IPS-18a (cell line): ENCODE measurements around the gene CCSER2.
"Not testable (repeated sequence)": the region's sequence is repeated elsewhere in the genome, so short reads cannot be mapped to it uniquely, and the experiment has no call there.

Source experiments
- H3K27ac ChIP-seq: one replicate; pipeline ENCODE4 v1.5.1; 2013; ENCODE audit warnings: low read length
- H3K27me3 ChIP-seq: one replicate; pipeline ENCODE4 v1.6.1; 2013; ENCODE audit warnings: mild to moderate bottlenecking, low read length; ENCODE audit not compliant: control insufficient read depth, insufficient read depth
- H3K36me3 ChIP-seq: one replicate; pipeline ENCODE4 v1.6.1; 2013; ENCODE audit warnings: low read depth, low read length; ENCODE audit not compliant: control insufficient read depth
- H3K4me1 ChIP-seq: one replicate; pipeline ENCODE4 v1.6.1; 2013; ENCODE audit warnings: low read depth, low read length; ENCODE audit not compliant: control insufficient read depth
- H3K4me3 ChIP-seq: one replicate; pipeline ENCODE4 v1.5.1; 2013; ENCODE audit warnings: low read length
- H3K9ac ChIP-seq: one replicate; pipeline ENCODE4 v1.6.1; 2013; ENCODE audit warnings: mild to moderate bottlenecking, low read length, moderate library complexity
- H3K9me3 ChIP-seq: one replicate; pipeline ENCODE4 v1.6.1; 2013; ENCODE audit warnings: low read depth, low read length; ENCODE audit not compliant: control insufficient read depth

Gene CCSER2

GRCh38 chr10:84339025-84339424, 10.6 kb downstream of the CCSER2 start:
- no peaks in the 10 kb centered on the region for H3K36me3 ChIP-seq
- H3K9me3 ChIP-seq = no peaks in the 10 kb centered on the region
- no peaks in the 10 kb centered on the region for H3K27me3 ChIP-seq
- no peak overlapping the region for H3K9ac ChIP-seq
- H3K4me1 ChIP-seq = peaks cover 34% of the 10 kb centered on the region
- H3K4me3 ChIP-seq = no peak overlapping the region
- H3K27ac ChIP-seq = no peak overlapping the region

GRCh38 chr10:84340187-84340586, 11.8 kb downstream of the CCSER2 start:
- peaks cover 24% of the 10 kb centered on the region for H3K4me1 ChIP-seq
- H3K27ac ChIP-seq = no peak overlapping the region
- no peaks in the 10 kb centered on the region for H3K9me3 ChIP-seq
- no peaks in the 10 kb centered on the region for H3K36me3 ChIP-seq
- no peak overlapping the region for H3K4me3 ChIP-seq
- H3K9ac ChIP-seq = no peak overlapping the region
- no peaks in the 10 kb centered on the region for H3K27me3 ChIP-seq

GRCh38 chr10:84340632-84341537, 12.5 kb downstream of the CCSER2 start:
- no peak overlapping the region for H3K9ac ChIP-seq
- H3K36me3 ChIP-seq = no peaks in the 10 kb centered on the region
- H3K27me3 ChIP-seq = no peaks in the 10 kb centered on the region
- H3K9me3 ChIP-seq = no peaks in the 10 kb centered on the region
- peaks cover 24% of the 10 kb centered on the region for H3K4me1 ChIP-seq
- H3K27ac ChIP-seq = no peak overlapping the region
- H3K4me3 ChIP-seq = no peak overlapping the region

DNA sequence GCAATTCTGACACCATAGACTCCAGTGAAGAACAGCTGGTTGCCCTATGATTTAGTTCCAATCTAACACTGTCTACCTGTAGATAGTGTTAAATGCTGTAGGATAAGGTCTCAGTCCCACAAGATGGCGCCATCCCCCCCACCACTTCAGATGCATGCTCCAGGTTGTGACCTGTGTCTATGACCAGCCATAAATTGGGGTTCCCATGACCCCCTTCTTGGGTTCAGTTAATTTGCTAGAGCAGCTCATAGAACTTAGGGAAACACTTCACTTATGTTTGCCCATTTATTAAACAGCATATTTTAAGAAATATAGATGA, 13.1 kb downstream of the CCSER2 start:
- no peaks in the 10 kb centered on the region for H3K27me3 ChIP-seq
- H3K9me3 ChIP-seq = no peaks in the 10 kb centered on the region
- H3K4me3 ChIP-seq = no peak overlapping the region
- H3K9ac ChIP-seq = no peak overlapping the region
- no peaks in the 10 kb centered on the region for H3K36me3 ChIP-seq
- peaks cover 18% of the 10 kb centered on the region for H3K4me1 ChIP-seq
- no peak overlapping the region for H3K27ac ChIP-seq

- Histone ChIP-seq H3K9me3 (no peaks in the 10 kb centered on the region), H3K4me3 (no peak overlapping the region), H3K27me3 (no peaks in the 10 kb centered on the region), H3K27ac (no peak overlapping the region), H3K9ac (no peak overlapping the region), H3K36me3 (no peaks in the 10 kb centered on the region), H3K4me1 (peaks cover 13% of the 10 kb centered on the region)
Observed at GRCh38 chr10:84341983-84342382, 13.6 kb downstream of the CCSER2 start.

GRCh38 chr10:84342584-84342983, 14.2 kb downstream of the CCSER2 start:
- Histone ChIP-seq H3K27me3 (no peaks in the 10 kb centered on the region), H3K27ac (no peak overlapping the region), H3K9ac (no peak overlapping the region), H3K36me3 (no peaks in the 10 kb centered on the region), H3K4me3 (no peak overlapping the region), H3K4me1 (peaks cover 11% of the 10 kb centered on the region), H3K9me3 (no peaks in the 10 kb centered on the region)

DNA sequence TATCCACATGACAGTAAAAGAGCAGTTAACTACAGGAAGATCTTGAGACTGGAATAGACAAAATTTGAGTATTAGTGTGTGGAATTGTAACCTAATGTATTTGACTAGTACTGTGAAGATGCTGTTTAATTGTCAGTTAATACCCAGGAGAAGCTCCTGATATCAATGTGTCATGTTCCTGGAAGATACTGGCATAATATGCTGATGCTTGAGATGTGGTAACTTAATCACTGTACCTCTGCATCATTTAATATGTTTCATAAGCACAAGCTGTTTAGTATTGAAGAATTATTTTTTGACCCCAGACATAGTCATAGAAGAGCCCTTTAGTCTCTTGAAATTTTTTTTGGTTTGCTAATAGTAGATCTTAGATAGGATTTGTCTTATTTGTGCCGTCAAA, 15.4 kb downstream of the CCSER2 start:
- no peak overlapping the region for H3K4me3 ChIP-seq
- peaks cover 11% of the 10 kb centered on the region for H3K4me1 ChIP-seq
- H3K36me3 ChIP-seq = no peaks in the 10 kb centered on the region
- no peak overlapping the region for H3K9ac ChIP-seq
- no peaks in the 10 kb centered on the region for H3K9me3 ChIP-seq
- no peak overlapping the region for H3K27ac ChIP-seq
- H3K27me3 ChIP-seq = no peaks in the 10 kb centered on the region

DNA sequence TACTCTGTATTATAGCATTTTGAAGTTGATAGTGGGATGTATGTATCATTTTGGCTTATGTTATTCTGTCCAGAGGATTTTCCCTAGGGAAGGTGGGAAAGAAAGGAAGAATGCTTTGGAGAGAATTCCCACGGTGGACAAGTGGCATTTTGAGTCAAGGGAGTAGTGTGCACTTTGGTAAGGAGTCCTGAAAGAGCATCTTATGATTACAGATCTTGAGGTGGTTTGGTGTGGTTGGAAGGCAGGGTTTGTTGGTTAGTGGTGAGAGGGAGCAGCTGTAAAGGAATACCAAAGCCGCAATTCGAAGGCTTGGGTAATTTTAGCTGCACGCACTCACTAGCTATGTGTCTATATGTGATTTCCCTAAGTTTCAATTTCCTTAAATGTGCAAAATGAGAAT, 16.1 kb downstream of the CCSER2 start:
- Histone ChIP-seq H3K27ac (no peak overlapping the region), H3K27me3 (no peaks in the 10 kb centered on the region), H3K4me3 (no peak overlapping the region), H3K9me3 (no peaks in the 10 kb centered on the region), H3K36me3 (no peaks in the 10 kb centered on the region), H3K4me1 (peaks cover 11% of the 10 kb centered on the region), H3K9ac (no peak overlapping the region)

DNA sequence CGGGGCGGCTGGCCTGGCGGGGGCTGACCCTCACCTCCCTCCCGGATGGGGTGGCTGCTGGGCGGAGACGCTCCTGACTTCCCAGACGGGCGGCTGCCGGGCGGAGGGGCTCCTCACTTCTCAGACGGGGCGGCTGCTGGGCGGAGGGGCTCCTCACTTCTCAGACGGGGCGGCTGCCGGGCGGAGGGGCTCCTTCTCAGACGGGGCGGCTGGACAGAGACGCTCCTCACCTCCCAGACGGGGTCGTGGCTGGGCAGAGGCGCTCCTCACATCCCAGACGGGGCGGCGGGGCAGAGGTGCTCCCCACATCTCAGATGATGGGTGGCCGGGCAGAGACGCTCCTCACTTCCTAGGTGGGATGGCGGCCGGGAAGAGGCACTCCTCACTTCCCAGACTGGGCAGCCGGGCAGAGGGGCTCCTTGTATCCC, 19.2 kb downstream of the CCSER2 start:
- H3K27me3 ChIP-seq, H3K4me3 ChIP-seq, H3K4me1 ChIP-seq, H3K36me3 ChIP-seq, H3K27ac ChIP-seq, H3K9ac ChIP-seq, H3K9me3 ChIP-seq: not testable (repeated sequence)

DNA sequence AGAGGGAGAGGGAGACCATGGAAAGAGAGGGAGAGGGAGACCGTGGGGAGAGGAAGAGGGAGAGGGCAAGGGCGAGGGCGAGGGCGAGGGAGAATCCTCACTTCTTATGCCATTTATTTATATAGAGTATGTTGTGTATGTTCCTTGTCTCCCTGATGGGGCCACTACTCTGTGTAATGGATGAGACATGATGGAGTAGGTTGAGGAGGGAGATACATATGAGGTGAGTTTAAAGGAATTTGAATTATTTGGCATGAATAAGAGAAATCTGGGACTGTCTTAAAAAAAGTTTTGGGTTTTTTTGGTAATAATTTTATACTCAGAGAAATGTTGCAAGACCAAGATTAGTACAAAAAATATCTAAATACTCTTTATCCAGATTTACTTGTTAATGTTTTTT, 20.1 kb downstream of the CCSER2 start:
- no peak overlapping the region for H3K9ac ChIP-seq
- no peaks in the 10 kb centered on the region for H3K9me3 ChIP-seq
- no peak overlapping the region for H3K27ac ChIP-seq

DNA sequence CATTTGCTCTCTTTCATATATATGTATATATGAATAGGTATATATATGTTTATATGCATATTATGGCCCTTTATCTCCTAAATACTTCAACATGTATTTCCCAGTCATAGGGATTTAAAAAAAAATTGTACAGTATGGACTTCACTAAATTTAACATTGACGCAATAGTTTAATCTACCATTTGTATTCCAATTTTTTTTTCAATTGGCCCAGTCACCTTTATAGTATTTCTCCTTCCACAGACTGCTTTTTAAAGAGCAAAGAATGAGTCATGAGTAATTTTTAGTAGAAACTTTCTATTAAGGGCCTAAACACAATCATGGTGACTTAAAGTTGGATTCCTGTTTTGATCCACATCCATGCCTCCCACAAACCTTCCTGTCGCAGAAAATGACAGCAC, 20.5 kb downstream of the CCSER2 start:
- H3K4me1 ChIP-seq = peaks cover 5% of the 10 kb centered on the region
- no peak overlapping the region for H3K27ac ChIP-seq
- no peaks in the 10 kb centered on the region for H3K27me3 ChIP-seq
- no peaks in the 10 kb centered on the region for H3K9me3 ChIP-seq
- H3K9ac ChIP-seq = no peak overlapping the region
- no peak overlapping the region for H3K4me3 ChIP-seq
- no peaks in the 10 kb centered on the region for H3K36me3 ChIP-seq

More for the DNA sequence above, 20.1 kb downstream of the CCSER2 start:
- Histone ChIP-seq H3K4me3 (no peak overlapping the region), H3K36me3 (no peaks in the 10 kb centered on the region), H3K4me1 (peaks cover 2% of the 10 kb centered on the region), H3K27me3 (no peaks in the 10 kb centered on the region)

DNA sequence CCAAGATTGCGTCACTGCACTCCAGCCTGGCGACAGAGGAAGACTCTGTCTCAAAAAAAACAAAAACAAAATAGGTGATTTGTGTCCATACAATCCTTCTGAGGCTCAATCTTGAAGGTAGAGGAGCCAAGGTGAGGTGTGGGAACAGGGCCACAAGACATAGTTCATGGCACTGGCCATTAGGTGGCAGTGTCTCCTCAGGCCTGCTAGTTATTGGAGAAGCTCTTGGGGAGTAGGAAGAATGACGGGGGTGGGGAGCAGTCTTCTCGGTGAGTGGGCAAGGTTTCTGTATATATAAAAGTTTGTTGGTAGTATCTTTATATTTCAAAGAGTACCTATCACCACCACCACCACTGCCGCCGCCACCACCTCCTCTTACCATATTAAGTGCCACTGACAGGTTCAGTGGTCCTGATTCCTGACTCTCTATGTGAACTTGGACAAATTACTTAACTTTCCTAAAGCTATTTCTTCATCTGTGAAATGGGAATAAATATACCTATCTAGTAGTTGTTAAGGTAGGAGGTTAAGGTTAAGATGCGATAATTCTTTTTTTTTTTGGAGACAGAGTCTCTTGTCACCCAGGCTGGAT, 24.0 kb downstream of the CCSER2 start:
- no peaks in the 10 kb centered on the region for H3K9me3 ChIP-seq
- H3K36me3 ChIP-seq = no peaks in the 10 kb centered on the region
- H3K27ac ChIP-seq = no peak overlapping the region
- H3K4me1 ChIP-seq = peaks cover 14% of the 10 kb centered on the region
- H3K4me3 ChIP-seq = no peak overlapping the region
- H3K27me3 ChIP-seq = no peaks in the 10 kb centered on the region
- H3K9ac ChIP-seq = no peak overlapping the region
